Stimulated activated CD8-positive, alpha-beta memory T cell treated with anti-CD3 and anti-CD28 coated beads, Interleukin-7, amount 100 ng/mL, for 4 hours (primary cell): ENCODE measurements around the gene TFEB.

ENCODE experiments used
- DNase-seq, 2 donors: peaks; one replicate each; pipeline ENCODE4 v3.0.0-alpha.2; 2020; ENCODE audit warnings: low read depth in 2 of 2

Gene TFEB

DNA sequence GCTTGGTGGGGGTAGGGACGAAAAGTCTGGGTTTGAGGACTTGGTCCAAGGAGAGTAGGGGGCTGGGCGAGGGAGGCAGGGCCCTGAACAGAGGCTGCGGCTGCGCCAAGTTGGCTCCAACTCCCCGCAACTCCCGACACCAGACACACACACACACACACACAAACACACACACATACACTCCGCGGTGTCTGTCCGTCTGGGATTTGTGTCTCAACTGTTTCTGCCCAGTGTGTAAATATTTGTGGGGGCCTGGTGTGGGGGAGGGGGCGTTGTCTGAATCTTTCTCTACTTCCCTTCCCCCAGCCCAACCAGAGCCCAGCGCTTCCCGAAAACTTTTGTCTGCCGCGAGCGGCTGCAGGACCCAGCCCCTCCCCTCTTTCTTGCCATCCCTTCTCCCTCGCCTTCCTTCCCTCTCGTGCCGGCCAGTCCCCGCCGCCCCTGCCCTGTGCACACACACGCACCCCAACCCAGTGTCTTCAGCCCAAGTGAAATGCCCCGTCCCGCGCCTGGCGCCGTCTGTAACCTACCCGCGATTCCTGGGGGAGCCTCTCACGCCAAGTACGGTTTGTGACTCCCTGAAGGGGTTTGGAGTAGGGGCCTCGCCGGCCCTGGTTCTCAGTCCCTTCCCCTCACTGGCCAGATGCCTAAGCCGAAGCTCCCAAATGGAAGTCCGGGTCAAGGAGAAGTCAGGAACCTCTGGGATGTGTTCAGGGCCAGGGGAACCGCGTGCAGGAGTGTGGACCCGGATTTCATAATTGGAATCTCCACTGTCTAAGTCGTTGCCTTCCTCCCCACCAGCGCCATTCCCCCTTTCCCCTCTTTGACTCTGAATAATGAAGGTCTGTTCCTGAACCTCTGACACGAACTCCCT lies 96.2 kb downstream of the TFEB start:
- DNase-seq: no peak

DNA sequence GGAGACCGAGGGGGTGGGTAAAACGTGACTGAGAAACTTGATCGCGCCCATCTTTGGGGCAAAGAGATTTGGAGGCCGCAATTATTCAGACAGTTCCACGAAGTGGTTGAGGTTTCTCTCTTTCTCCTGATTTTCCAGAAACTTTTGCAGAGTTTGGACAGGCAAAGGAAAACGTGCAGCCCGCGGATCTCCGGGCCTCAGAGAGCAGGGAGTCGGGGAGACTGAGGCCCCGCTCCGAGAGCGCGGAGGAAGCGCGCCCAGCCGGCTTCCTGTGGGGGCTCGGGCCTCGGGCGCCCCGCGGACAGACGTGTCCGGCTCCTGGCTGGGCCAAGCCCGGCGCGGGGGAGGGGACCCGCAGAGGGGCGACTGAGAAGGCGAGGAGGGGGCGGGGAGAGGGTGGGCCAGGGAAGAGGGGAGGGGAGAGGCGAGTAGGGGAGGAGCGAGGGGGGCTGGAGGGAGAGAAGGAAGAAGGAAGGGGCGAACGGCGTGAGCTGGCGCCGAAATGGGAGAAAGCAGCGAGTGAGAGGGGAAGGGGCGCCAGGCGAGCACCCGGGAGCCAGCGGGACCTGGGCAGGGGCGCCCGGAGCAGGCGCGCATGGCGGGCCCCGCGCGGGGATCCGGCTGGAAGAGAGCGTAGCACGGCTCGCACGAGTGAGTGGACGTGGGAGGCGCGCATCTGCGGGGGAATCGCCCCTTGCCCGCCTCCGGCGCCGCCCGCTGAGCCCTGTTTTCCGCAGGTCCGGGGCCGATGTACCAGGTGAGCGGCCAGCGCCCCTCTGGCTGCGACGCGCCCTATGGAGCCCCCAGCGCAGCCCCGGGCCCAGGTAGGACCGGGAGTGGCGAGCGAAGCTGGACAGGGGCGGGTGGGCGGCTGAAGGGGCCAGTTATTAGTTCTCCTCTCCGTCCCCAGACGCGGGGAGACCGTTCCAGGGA lies 97.1 kb downstream of the TFEB start, which contains the start of gene MDFI:
Gene MDFI, plus strand, starts transcription at position 467 of the 933 bp plus-strand sequence. Its CDS starts 282 bp downstream, at position 749.
- DNase-seq: no peak

DNA sequence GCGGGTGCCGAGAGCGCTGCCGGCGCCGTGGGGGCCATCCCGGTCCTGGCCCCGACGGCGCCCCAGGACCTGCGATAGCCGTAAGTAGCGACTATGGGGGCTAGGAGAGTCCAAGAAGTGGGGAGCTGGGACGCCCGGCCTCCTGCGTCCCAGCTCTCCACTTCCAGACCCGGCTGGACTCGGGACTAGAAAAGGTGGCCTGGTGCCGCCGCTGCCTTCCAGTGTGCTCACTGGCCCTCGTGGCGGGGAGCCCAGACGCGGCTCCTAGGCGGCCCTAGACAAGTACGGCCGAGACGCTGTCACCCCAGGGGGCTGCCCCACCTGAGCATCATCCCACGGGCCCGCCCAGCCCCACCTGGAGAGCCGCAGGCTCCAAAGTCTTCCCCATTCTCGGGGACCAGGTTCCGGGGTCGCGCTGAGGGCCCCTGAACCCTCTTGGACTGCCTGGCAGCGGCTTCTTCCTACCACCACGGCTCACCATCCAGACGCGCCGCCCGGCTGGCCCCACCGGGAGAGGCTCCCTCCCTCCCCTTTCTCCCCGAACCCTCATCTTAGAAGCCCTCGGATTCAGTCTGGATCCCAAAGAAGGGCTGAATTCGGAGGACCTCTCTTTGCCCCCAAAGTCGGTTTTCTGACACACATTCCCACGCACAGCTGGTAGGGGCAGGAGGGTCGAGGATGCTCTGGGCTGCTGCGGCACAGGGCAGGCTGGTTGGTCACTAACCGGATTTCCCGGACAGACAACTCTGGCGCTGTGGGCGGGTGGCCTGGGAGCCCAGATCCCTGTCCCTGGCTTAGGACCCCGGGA lies 98.0 kb downstream of the TFEB start:
- DNase-seq: no peak

DNA sequence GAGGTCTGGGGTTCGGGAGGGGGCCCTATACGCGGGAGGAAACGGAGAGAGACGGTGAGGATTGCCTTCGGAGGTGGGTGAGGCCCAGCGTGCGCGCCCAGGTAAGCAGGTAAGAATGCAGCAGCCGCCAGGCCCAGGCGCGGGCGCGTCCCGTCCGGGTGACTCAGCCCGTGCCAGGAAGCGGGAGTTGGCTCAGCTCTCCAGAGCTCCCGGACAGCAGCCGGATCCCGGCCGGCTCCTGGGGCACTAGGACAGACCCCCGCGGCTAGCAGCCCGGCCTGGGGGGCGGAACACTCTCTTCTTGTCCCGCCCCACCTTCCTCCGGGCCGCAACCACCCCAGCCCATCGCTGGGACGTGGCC lies 98.6 kb downstream of the TFEB start:
- DNase-seq: no peak

DNA sequence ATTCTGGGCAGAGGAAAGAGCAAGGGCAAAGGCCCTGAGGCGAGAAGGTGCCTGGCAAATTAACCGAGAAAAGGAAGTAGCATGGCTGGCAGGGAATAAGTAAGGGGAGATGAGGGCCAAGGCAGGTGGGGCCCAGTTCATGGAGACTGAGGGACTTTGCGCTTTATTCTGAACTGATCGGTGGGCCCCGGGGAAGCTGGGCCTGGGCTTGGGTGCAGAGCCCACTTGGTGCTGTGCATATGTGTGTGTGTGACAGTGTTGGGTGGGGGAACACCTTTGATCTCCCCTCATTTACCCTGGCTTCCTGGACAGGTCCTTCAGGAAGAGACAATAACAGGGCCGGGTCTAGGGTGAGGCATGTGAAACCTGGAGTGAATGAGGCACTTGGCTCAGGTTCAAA lies 100.0 kb downstream of the TFEB start:
- no peak for DNase-seq

DNA sequence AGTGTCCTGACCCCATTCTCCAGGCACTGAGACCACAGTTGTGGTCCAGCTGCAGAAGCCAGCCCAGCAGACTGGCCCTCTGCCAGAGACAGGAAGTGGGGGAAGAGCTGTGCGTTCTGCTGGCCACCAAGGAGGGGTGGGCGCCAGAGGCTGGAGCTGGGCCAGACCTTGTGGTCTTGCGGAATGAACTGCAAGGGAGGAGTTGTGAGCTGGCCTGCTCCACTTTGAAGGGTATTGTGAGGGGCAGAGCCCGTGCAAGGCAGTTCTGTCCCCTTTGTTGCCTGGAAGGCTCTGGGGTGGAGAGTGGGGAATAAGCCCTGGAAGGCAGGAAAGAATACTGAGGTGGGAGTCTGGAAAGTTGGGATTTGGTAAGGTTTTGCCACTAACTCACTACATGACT lies 100.8 kb downstream of the TFEB start:
- no peak for DNase-seq
